ENCODE data around the gene SLC4A3.
A peak's percentile ranks its signal among the peaks of the same experiment; 100 is the strongest.
"Not testable (repeated sequence)": the region's sequence is repeated elsewhere in the genome, so short reads cannot be mapped to it uniquely, and the experiment has no call there.

SLC4A3 gene

DNA sequence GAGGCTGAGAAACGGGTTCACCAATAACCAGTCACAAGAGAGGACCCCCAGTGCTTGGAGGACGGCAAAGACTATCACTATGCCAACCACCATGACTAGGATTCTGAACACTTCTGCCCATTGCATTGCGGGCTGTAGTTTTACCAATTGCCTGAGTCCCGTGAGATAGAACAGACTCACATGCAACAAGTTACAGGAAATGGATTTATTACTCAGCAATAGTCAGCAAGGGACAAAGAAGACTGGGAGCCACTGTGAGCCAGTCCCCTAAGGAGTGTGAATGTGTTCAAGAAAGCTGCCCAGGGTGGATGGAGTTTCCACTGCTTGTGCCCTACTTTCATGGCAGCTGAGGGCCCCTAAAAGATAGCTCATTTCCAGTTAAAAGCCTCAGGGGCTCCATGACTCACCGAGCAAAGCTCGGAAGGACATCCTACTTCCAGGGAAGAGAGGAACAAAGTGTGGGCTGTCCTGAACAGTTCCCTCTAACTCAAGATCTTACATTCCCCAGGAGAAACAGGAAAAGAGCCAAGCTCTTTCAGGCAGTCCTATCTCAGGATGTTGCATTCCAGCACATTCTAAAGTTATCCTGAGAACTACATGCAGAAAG lies 54.4 kb downstream of the SLC4A3 start:
- no peak for DNase-seq (ENCODE audit: low spot score)

DNA sequence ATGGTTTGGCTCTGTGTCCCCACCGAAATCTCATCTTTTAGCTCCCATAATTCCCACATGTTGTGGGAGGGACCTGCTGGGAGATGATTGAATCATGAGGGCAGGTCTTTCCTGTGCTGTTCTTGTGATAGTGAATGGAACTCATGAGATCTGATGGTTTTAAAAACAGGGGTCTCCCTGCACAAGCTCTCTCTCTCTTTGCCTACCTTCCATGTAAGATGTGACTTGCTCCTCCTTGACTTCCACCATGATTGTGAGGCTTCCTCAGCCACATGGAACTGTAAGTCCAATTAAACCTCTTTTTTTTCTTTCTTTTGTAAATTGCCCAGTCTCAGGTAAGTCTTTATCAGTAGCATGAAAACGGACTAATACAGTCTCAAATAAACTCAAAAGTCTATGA lies 56.0 kb downstream of the SLC4A3 start:
- DNase-seq (ENCODE audit: low spot score): not testable (repeated sequence)

- peak; percentile 11 for DNase-seq (ENCODE audit: low spot score)
Measured at GRCh38 chr2:219684721-219685689, 57.6 kb downstream of the SLC4A3 start.

DNA sequence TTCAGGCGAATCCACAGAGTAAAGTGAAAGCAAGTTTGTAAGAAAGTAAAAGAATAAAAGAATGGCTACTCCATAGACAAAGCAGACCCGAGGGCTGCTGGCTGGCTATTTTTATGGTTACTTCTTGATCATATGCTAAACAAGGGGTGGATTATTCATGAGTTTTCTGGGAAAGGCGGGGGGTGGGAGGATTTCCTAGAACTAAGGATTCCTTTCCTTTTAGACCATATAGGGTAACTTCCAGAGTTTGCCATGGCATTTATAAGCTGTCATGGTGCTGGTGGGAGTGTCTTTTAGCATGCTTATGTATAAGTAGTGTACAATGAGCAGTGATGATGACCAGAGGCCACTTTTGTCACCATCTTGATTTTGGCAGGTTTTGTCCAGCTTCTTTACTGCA lies 59.8 kb downstream of the SLC4A3 start:
- DNase-seq (ENCODE audit: low spot score): no peak

DNA sequence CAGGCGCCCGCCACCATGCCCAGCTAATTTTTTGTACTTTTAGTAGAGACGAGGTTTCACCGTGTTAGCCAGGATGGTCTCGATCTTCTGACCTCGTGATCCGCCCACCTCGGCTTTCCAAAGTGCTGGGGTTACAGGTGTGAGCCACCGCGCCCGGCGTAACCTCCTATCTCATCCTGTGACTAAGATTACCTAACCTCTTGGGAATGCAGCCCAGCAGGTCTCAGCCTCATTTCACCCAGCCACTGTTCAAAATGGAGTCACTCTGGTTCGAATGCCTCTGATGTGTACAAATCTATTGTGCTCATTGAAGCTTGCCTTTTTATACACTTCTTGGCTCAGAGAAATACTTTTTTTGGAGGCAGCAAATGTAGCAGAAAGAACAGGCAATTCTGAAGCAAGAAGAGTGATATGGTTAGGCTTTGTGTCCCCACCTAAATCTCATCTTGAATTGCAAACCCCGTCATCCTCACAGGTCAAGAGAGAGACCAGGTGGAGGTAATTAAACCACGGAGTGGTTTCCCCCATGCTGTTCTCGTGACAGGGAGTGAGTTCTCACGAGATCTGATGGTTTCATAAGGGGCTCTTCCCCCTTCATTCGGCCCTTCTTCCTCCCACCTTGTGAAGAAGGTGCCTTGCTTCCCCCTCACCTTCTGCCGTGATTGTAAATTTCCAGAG lies 60.6 kb downstream of the SLC4A3 start:
- DNase-seq (ENCODE audit: low spot score): no peak

- no peak for DNase-seq (ENCODE audit: low spot score)
Measured at GRCh38 chr2:219688560-219689445, 61.4 kb downstream of the SLC4A3 start.

- peak; percentile 49 for DNase-seq (ENCODE audit: low spot score)
Measured at GRCh38 chr2:219689676-219690628, 62.5 kb downstream of the SLC4A3 start.

- DNase-seq (ENCODE audit: low spot score): no peak
Measured at GRCh38 chr2:219691571-219691970, 64.1 kb downstream of the SLC4A3 start.

All from CD4-positive, alpha-beta T cell treated with Interleukin-2 at 100 ng/mL for 4 hours (primary cell).